ENCODE data around the gene MRC2.
A peak's percentile ranks its signal among the peaks of the same experiment; 100 is the strongest.

Gene MRC2

GRCh38 chr17:62707425-62707739 is 79.9 kb downstream of the MRC2 start:
- ATAC-seq = no peak
- TF ChIP-seq POU6F1 (CRISPR knock-in tag; IDR thresholded peaks at IDR 0.05; ENCODE audit: borderline replicate concordance, low read depth) = no peak
- TF ChIP-seq OSR1 (CRISPR knock-in tag; IDR thresholded peaks at IDR 0.05) = no peak
- no peak for TF ChIP-seq ARNTL (CRISPR knock-in tag; IDR thresholded peaks at IDR 0.05; ENCODE audit: borderline replicate concordance, low read depth)
- no peak for TF ChIP-seq BACH2 (CRISPR knock-in tag; IDR thresholded peaks at IDR 0.05; ENCODE audit: borderline replicate concordance)
- TF ChIP-seq ZFP30 (CRISPR knock-in tag; IDR thresholded peaks at IDR 0.05) = no peak
- TF ChIP-seq TOX (CRISPR knock-in tag; IDR thresholded peaks at IDR 0.05; ENCODE audit: borderline replicate concordance) = no peak
- no peak for TF ChIP-seq ESRRG (CRISPR knock-in tag; IDR thresholded peaks at IDR 0.05)
- no peak for TF ChIP-seq PPARA (CRISPR knock-in tag; IDR thresholded peaks at IDR 0.05; ENCODE audit: borderline replicate concordance)
- no peak for TF ChIP-seq ZNF8 (CRISPR knock-in tag; IDR thresholded peaks at IDR 0.05)
- no peak for TF ChIP-seq GLIS3 (CRISPR knock-in tag; IDR thresholded peaks at IDR 0.05)
- no peak for TF ChIP-seq ZNF70 (CRISPR knock-in tag; IDR thresholded peaks at IDR 0.05)
- TF ChIP-seq CSRNP3 (CRISPR knock-in tag; IDR thresholded peaks at IDR 0.05) = no peak
- TF ChIP-seq CREB5 (CRISPR knock-in tag; IDR thresholded peaks at IDR 0.05; ENCODE audit: low read depth) = no peak
- no peak for TF ChIP-seq ISL1 (CRISPR knock-in tag; IDR thresholded peaks at IDR 0.05)
- TF ChIP-seq TSHZ2 (CRISPR knock-in tag; IDR thresholded peaks at IDR 0.05) = no peak
- TF ChIP-seq ZFP3 (CRISPR knock-in tag; IDR thresholded peaks at IDR 0.05) = no peak
- TF ChIP-seq ZC3H10 (CRISPR knock-in tag; IDR thresholded peaks at IDR 0.05) = no peak
- TF ChIP-seq TCF4 (CRISPR knock-in tag; IDR thresholded peaks at IDR 0.05; ENCODE audit: borderline replicate concordance) = no peak

- ATAC-seq = no peak
- no peak for TF ChIP-seq PATZ1 (CRISPR knock-in tag; IDR thresholded peaks at IDR 0.05; ENCODE audit: borderline replicate concordance)
- no peak for TF ChIP-seq ESRRG (CRISPR knock-in tag; IDR thresholded peaks at IDR 0.05)
- no peak for TF ChIP-seq ZNF565 (CRISPR knock-in tag; conservative IDR thresholded peaks at IDR 0.05; ENCODE audit: low read depth)
- no peak for TF ChIP-seq CREB5 (CRISPR knock-in tag; IDR thresholded peaks at IDR 0.05; ENCODE audit: low read depth)
- no peak for TF ChIP-seq TOX (CRISPR knock-in tag; IDR thresholded peaks at IDR 0.05; ENCODE audit: borderline replicate concordance)
- no peak for TF ChIP-seq ISL1 (CRISPR knock-in tag; IDR thresholded peaks at IDR 0.05)
- TF ChIP-seq PPARA (CRISPR knock-in tag; IDR thresholded peaks at IDR 0.05; ENCODE audit: borderline replicate concordance) = no peak
- no peak for TF ChIP-seq BACH2 (CRISPR knock-in tag; IDR thresholded peaks at IDR 0.05; ENCODE audit: borderline replicate concordance)
Measured at GRCh38 chr17:62708587-62708986, 81.1 kb downstream of the MRC2 start.

GRCh38 chr17:62712171-62712581 is 84.7 kb downstream of the MRC2 start:
- peak; percentile 11 for ATAC-seq
- TF ChIP-seq BACH2 (CRISPR knock-in tag; IDR thresholded peaks at IDR 0.05; ENCODE audit: borderline replicate concordance) (no peak), ISL1 (CRISPR knock-in tag; IDR thresholded peaks at IDR 0.05) (no peak), POU6F1 (CRISPR knock-in tag; IDR thresholded peaks at IDR 0.05; ENCODE audit: borderline replicate concordance, low read depth) (no peak), OSR1 (CRISPR knock-in tag; IDR thresholded peaks at IDR 0.05) (no peak), ESRRG (CRISPR knock-in tag; IDR thresholded peaks at IDR 0.05) (no peak), ZC3H10 (CRISPR knock-in tag; IDR thresholded peaks at IDR 0.05) (no peak), CSRNP3 (CRISPR knock-in tag; IDR thresholded peaks at IDR 0.05) (no peak), PPARA (CRISPR knock-in tag; IDR thresholded peaks at IDR 0.05; ENCODE audit: borderline replicate concordance) (no peak)

Data from SK-N-SH treated with all-trans-retinoic acid at 6 μM for 48 hours (cell line).